ENCODE data around the gene GAP43. TPM values are rescaled to one million over a fixed set of nuclear protein-coding genes. Genes with fewer than 3 reads are reported as not detected.

GAP43 gene
- total and polyA plus RNA-seq, 2 of the 13 experiments (the other 11 are each of a cell fraction or from before 2014, with no cell fraction given): not detected

DNA sequence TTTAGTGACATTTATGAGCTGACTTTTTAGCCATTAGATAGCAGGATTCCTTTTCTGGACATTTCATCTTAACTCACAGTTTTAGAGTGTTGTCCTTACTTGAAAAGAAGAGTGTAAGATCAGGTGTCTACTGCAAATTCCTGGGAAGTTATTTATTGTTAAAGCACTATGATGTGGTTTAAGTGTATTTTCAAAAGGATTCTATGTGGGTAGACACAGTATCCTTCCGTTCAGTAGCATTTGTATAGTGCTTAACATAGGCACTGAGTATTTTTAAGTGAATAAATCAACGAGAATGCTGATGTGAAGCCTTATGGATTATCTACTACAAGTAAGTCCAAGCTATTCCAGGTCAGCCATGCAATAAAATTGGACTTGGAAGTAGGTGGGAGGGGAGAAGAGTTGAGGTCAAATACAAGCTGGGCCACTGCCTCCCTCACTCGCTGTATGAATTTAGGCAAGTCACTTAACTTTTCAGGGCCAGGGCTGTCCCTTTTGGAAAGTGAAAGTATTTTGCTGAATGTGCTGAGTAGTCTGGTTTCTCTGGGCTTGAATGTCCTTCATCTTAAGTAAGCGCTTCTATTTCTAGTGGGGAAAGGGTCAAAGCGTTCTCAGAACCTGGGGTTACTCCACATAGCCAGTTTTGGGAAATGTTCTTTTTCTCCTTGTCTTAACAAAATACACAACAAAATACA, 48.6 kb downstream of the GAP43 start:
- 88% methylated on average over 5 of the region's 5 CpGs for WGBS (ENCODE audit: low lambda C conversion rate)
- no peak for DNase-seq (ENCODE audit: low spot score)
- H3K4me3 ChIP-seq (replicated peaks in 1 of 3; ENCODE audit: insufficient read depth in 1 of 3, low read depth in 2 of 3, low read length in 3 of 3): no peak overlapping the region; a peak in 1 of 6 replicates
- no peaks in the 10 kb centered on the region for H3K36me3 ChIP-seq (replicated peaks in 1 of 2; ENCODE audit: control insufficient read depth in 1 of 2, insufficient read depth in 2 of 2, low read length in 2 of 2)
- H3K9ac ChIP-seq (ENCODE audit: insufficient read depth, low read depth, low read length): no peak overlapping the region
- no peak overlapping the region for H2AFZ ChIP-seq (ENCODE audit: low read length)
- H3K27me3 ChIP-seq (ENCODE audit: control insufficient read depth in 1 of 2, insufficient read depth in 2 of 2, low read length in 2 of 2): no peaks in the 10 kb centered on the region
- no peak overlapping the region for H3K27ac ChIP-seq (ENCODE audit: extremely low read length, insufficient read depth, low read length)
- no peak for ATAC-seq
- in situ Hi-C loops (cut with HindIII; ENCODE audit: extremely low pct_ligation_motif_present, low pct_unique_long_range_greater_than_20kb) (no loop called here), intact Hi-C loops (cut with micrococcal nuclease; ENCODE audit: unreplicated experiment) (no loop called here)
- no peaks in the 10 kb centered on the region for H3K9me3 ChIP-seq (ENCODE audit: low read length)
- ChIA-PET CTCF (ENCODE audit: low intra/inter-chr PET ratio, low total read pairs) (no interaction called here), POLR2A (no interaction called here)
- H3K4me1 ChIP-seq (ENCODE audit: insufficient read depth, low read length): peaks cover 9% of the 10 kb centered on the region
- H3K79me2 ChIP-seq (ENCODE audit: insufficient read depth, low read length): no peaks in the 10 kb centered on the region
- FAIRE-seq: no peak
- no TSS peak for BruUV-seq (replicated peaks)
- TF ChIP-seq ZNF589 (CRISPR knock-in tag; conservative IDR thresholded peaks at IDR 0.05) (no peak), MAFK (conservative IDR thresholded peaks at IDR 0.05 in 1 of 2, IDR thresholded peaks at IDR 0.05 in 1 of 2; ENCODE audit: low read length in 2 of 2) (peak; percentile 30 to 39; a peak in 3 of 4 replicates), ZNF124 (CRISPR knock-in tag; IDR thresholded peaks at IDR 0.05) (no peak)
- no peak overlapping the region for H3K4me2 ChIP-seq (ENCODE audit: low read depth, low read length)
- H4K20me1 ChIP-seq (ENCODE audit: insufficient read depth, low read length): no peaks in the 10 kb centered on the region

DNA sequence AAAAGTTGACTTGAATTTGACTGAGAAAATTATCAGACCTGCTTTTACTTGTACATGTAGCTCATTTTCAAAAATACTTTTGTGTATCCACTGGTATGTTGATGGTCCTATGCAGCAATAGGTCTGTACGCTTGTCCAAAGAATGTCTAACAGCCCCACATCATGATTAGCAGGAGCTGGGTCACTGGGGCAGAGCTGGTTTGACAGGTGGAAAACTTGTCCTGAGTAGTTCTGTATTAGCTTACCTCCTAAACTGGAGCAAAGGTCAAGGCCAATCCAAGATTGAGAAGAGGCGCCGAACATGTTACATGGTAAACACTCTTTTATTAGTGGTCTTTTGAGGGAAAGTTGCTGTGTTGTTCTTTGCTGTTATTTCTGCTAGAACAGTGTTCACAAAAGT, 50.6 kb downstream of the GAP43 start:
- POLR2A ChIA-PET: no interaction called here
- Histone ChIP-seq H3K9ac (ENCODE audit: insufficient read depth, low read depth, low read length) (no peak overlapping the region), H3K79me2 (ENCODE audit: insufficient read depth, low read length) (no peaks in the 10 kb centered on the region), H3K4me1 (ENCODE audit: insufficient read depth, low read length) (peaks cover 9% of the 10 kb centered on the region), H3K9me3 (ENCODE audit: low read length) (no peaks in the 10 kb centered on the region), H3K4me2 (ENCODE audit: low read depth, low read length) (no peak overlapping the region), H3K4me3 (replicated peaks in 1 of 3; ENCODE audit: insufficient read depth in 1 of 3, low read depth in 2 of 3, low read length in 3 of 3) (no peak overlapping the region), H3K27me3 (ENCODE audit: control insufficient read depth in 1 of 2, insufficient read depth in 2 of 2, low read length in 2 of 2) (no peaks in the 10 kb centered on the region), H3K27ac (ENCODE audit: extremely low read length, insufficient read depth, low read length) (no peak overlapping the region), H2AFZ (ENCODE audit: low read length) (no peak overlapping the region), H4K20me1 (ENCODE audit: insufficient read depth, low read length) (no peaks in the 10 kb centered on the region), H3K36me3 (replicated peaks in 1 of 2; ENCODE audit: control insufficient read depth in 1 of 2, insufficient read depth in 2 of 2, low read length in 2 of 2) (no peaks in the 10 kb centered on the region)
- TF ChIP-seq HNF4G (IDR thresholded peaks at IDR 0.05; ENCODE audit: borderline replicate concordance, low read depth, low read length): no peak
- no peak for TF ChIP-seq HNF4G (CRISPR knock-in tag; IDR thresholded peaks at IDR 0.05; ENCODE audit: borderline replicate concordance, low read depth)
- TF ChIP-seq NR2F6 (IDR thresholded peaks at IDR 0.05): 0 out of 2 replicates have a peak, but pooled peaks have one; percentile 20
- no peak for TF ChIP-seq NR2F6 (CRISPR knock-in tag; IDR thresholded peaks at IDR 0.05)
- TF ChIP-seq RXRB (CRISPR knock-in tag; IDR thresholded peaks at IDR 0.05; ENCODE audit: borderline replicate concordance): peak; percentile 48; the same call in 1 of the 2 replicates
- peak; percentile 39; the same call in 1 of the 2 replicates for TF ChIP-seq HNF4A (CRISPR knock-in tag; IDR thresholded peaks at IDR 0.05)
- TF ChIP-seq IRX3 (CRISPR knock-in tag; IDR thresholded peaks at IDR 0.05; ENCODE audit: borderline replicate concordance, low read depth): no peak
- intact Hi-C loops (cut with micrococcal nuclease; ENCODE audit: unreplicated experiment): no loop called here
- no TSS peak for BruUV-seq (replicated peaks)
- in situ Hi-C loops (cut with HindIII; ENCODE audit: extremely low pct_ligation_motif_present, low pct_unique_long_range_greater_than_20kb): no loop called here
- DNase-seq (ENCODE audit: low spot score) (peak; percentile 13), ATAC-seq (peak; percentile 54; the same call in 2 of the 3 replicates), FAIRE-seq (no peak)
- CTCF ChIA-PET (ENCODE audit: low intra/inter-chr PET ratio, low total read pairs): no interaction called here
- WGBS (ENCODE audit: low lambda C conversion rate): 59% methylated on average over 3 of the region's 3 CpGs
